ENCODE results near the gene PCDH17.

Gene PCDH17

DNA sequence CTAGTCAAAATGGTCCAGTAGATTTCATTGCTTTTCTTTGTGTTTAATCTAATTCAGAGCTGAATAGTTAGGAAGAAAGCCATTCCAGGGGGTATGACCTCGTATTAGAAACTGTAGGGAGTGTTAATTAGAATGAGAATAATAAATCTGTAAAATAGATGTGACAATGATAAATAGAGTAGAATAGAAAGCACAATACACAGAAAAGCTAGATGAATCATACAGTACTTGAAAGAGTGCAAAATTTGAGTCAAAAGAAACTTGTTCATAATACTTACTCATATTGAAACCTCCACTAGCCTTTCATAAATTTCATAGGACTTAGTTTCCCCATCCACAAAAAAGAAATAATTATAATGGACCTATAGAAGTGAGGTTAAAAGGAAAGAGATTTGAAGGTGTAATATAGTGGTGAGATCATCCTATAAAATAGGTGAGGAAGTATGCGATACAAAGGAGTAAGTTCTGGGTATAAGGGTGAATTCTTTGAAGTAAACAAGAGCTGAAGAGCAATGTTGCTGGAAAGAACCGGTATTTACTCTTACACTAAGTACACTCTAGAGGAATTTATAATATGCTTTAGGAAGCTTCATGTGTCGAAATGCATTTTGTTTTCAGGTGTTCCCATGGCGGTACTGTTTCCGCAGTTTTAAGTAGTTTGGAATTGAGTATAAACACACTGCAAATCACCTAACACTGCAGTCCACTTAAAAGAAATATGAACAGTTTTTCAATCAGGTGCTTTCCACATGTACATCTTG, 21.9 kb downstream of the PCDH17 start:
- TF ChIP-seq SPI1 (IDR thresholded peaks at IDR 0.05; ENCODE audit: low read depth, low read length): no peak
- no peak for TF ChIP-seq POLR2A (IDR thresholded peaks at IDR 0.05; ENCODE audit: low read depth, low read length)
- no peak for TF ChIP-seq TAF1 (IDR thresholded peaks at IDR 0.05; ENCODE audit: low read depth, low read length)
- no peak for TF ChIP-seq PAX5 (IDR thresholded peaks at IDR 0.05; ENCODE audit: insufficient read depth, low read length, severe bottlenecking)
- no peak for TF ChIP-seq POU2F2 (IDR thresholded peaks at IDR 0.05; ENCODE audit: low read depth, low read length)
- no peak for TF ChIP-seq POLR2AphosphoS5 (IDR thresholded peaks at IDR 0.05; ENCODE audit: low read depth, low read length)
- no peak for DNase-seq (ENCODE audit: insufficient read length, low spot score)
- FAIRE-seq: no peak

DNA sequence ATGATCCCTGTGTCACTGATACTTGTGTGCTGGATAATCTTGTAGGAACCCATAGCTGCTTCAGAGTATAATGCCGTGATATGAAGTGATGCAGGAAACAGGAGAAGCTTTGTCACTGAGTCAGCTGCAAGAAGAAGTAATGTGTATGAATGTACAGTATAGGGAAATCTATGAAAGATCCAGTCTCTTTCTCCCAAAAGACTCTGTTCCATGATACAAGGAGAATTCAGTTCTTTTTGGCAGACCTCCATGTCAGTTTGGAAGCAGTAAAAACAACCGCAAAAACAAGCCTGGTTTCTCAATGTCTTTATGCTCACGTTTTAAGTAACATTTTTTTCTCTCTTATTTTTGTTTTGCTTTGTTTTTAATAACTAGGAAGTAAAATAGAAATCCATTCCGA, 33.9 kb downstream of the PCDH17 start:
- TF ChIP-seq TAF1 (IDR thresholded peaks at IDR 0.05; ENCODE audit: low read depth, low read length): no peak
- TF ChIP-seq SPI1 (IDR thresholded peaks at IDR 0.05; ENCODE audit: low read depth, low read length): no peak
- TF ChIP-seq POLR2AphosphoS5 (IDR thresholded peaks at IDR 0.05; ENCODE audit: low read depth, low read length): no peak
- TF ChIP-seq POU2F2 (IDR thresholded peaks at IDR 0.05; ENCODE audit: low read depth, low read length): no peak
- no peak for TF ChIP-seq POLR2A (IDR thresholded peaks at IDR 0.05; ENCODE audit: low read depth, low read length)
- FAIRE-seq (no peak), DNase-seq (ENCODE audit: insufficient read length, low spot score) (no peak)

DNA sequence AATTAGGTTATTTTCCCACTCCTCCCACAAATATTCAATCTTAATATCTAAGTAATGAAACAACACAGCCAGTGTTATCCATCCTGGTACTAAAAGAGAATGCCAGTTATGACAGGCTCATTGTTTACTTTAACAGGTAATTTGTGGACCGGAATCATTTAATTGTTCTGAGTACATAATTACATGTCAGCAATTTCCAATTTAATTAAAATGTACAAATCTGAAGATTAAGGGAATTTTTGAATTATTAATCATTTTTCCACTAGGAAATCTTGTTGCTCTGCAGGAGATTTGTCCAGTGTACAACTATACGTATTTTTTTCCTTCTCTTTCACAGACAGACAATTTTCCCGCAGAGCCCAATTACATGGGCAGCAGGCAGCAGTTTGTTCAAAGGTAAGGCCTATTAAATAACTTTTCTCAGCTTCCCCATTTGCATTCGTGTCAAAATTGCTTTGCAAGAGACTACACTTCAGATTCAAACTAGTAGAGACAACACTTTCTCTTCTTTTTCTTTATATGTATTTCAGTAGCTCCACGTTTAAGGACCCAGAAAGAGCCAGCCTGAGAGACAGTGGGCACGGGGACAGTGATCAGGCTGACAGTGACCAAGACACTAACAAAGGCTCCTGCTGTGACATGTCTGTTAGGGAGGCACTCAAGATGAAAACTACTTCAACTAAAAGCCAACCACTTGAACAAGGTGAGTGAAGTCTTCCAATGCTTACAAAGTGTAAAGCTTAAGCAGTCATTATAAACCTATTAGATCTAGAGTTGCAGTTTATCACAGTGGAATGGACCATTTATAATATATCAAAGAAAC, 34.8 kb downstream of the PCDH17 start:
- no peak for FAIRE-seq
- DNase-seq (ENCODE audit: insufficient read length, low spot score): no peak
- TF ChIP-seq PAX5 (IDR thresholded peaks at IDR 0.05; ENCODE audit: insufficient read depth, low read length, severe bottlenecking): no peak
- no peak for TF ChIP-seq POU2F2 (IDR thresholded peaks at IDR 0.05; ENCODE audit: low read depth, low read length)

DNA sequence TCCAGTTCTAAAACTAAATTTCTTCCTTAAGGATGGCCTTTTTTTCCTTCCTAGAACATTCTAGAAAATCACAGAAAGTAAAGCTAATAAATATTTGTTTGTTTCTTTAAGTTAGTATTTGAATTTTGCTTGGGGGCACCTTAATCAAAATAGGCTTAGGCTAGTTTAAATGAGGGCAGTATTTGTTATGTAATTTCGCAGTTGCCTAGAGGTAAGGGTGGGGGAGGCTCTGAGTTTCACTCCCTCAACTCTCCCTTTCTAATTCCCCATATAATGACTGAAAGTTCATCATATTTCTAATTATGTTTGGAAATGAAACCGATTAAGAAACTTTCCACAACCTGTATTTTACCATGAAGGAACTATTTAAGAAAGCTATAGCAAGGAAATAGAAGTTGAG, 40.6 kb downstream of the PCDH17 start:
- FAIRE-seq (no peak), DNase-seq (ENCODE audit: insufficient read length, low spot score) (no peak)
- TF ChIP-seq POU2F2 (IDR thresholded peaks at IDR 0.05; ENCODE audit: low read depth, low read length) (no peak), TAF1 (IDR thresholded peaks at IDR 0.05; ENCODE audit: low read depth, low read length) (no peak), PAX5 (IDR thresholded peaks at IDR 0.05; ENCODE audit: insufficient read depth, low read length, severe bottlenecking) (no peak), POLR2A (IDR thresholded peaks at IDR 0.05; ENCODE audit: low read depth, low read length) (no peak), SPI1 (IDR thresholded peaks at IDR 0.05; ENCODE audit: low read depth, low read length) (no peak), POLR2AphosphoS5 (IDR thresholded peaks at IDR 0.05; ENCODE audit: low read depth, low read length) (no peak)

GRCh38 chr13:57673197-57673596, 41.7 kb downstream of the PCDH17 start:
- no peak for FAIRE-seq
- no peak for TF ChIP-seq PAX5 (IDR thresholded peaks at IDR 0.05; ENCODE audit: insufficient read depth, low read length, severe bottlenecking)
- TF ChIP-seq TAF1 (IDR thresholded peaks at IDR 0.05; ENCODE audit: low read depth, low read length): no peak
- TF ChIP-seq POU2F2 (IDR thresholded peaks at IDR 0.05; ENCODE audit: low read depth, low read length): no peak

DNA sequence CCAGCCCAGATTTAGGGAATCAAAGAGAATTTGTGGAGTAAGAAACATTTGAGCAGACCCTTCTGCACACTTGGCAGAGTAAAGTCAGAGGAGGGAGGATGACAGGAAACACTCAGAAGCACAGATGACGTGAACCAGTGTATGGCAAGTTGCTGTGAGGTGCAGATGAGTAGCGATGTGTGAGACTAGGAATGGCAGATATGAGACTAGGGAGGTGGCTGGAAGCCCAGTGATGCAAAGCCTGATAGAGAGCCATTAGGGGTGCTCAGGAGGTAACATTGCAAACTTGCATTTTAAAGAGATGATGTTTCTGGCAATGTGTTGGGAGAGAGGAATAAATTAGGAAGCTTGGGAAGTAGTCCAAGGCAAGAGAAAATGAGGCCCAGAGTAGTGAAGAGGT, 44.0 kb downstream of the PCDH17 start:
- TF ChIP-seq POU2F2 (IDR thresholded peaks at IDR 0.05; ENCODE audit: low read depth, low read length) (no peak), POLR2A (IDR thresholded peaks at IDR 0.05; ENCODE audit: low read depth, low read length) (no peak), TAF1 (IDR thresholded peaks at IDR 0.05; ENCODE audit: low read depth, low read length) (no peak), PAX5 (IDR thresholded peaks at IDR 0.05; ENCODE audit: insufficient read depth, low read length, severe bottlenecking) (no peak), SPI1 (IDR thresholded peaks at IDR 0.05; ENCODE audit: low read depth, low read length) (no peak), POLR2AphosphoS5 (IDR thresholded peaks at IDR 0.05; ENCODE audit: low read depth, low read length) (no peak)
- FAIRE-seq: no peak

More at GRCh38 chr13:57673197-57673596, 41.7 kb downstream of the PCDH17 start:
- DNase-seq (ENCODE audit: insufficient read length, low spot score): no peak

DNA sequence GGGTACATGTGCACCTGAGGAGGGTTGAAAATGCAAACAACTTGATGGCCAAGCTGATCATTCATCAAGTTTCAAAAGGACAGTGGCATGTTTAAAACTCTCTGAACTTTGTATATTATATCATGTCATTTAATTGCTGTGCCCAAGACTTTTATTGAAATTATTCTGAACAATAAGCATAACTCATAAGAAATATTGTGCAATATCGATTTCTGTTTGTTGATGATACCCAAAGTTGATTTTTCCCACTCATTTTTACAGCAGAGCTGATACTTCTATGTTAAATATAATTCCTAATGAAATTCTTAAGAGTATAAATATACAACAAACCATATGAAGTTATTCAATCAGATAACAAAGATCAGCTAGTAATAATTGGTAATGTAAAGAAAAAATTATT, 49.1 kb downstream of the PCDH17 start:
- DNase-seq (ENCODE audit: insufficient read length, low spot score): no peak
- FAIRE-seq: no peak
- TF ChIP-seq SPI1 (IDR thresholded peaks at IDR 0.05; ENCODE audit: low read depth, low read length): no peak
- no peak for TF ChIP-seq POLR2A (IDR thresholded peaks at IDR 0.05; ENCODE audit: low read depth, low read length)
- TF ChIP-seq POU2F2 (IDR thresholded peaks at IDR 0.05; ENCODE audit: low read depth, low read length): no peak
- TF ChIP-seq POLR2AphosphoS5 (IDR thresholded peaks at IDR 0.05; ENCODE audit: low read depth, low read length): no peak
- TF ChIP-seq PAX5 (IDR thresholded peaks at IDR 0.05; ENCODE audit: insufficient read depth, low read length, severe bottlenecking): no peak
- TF ChIP-seq TAF1 (IDR thresholded peaks at IDR 0.05; ENCODE audit: low read depth, low read length): no peak

More for the DNA sequence above, 44.0 kb downstream of the PCDH17 start:
- DNase-seq (ENCODE audit: insufficient read length, low spot score): no peak

DNA sequence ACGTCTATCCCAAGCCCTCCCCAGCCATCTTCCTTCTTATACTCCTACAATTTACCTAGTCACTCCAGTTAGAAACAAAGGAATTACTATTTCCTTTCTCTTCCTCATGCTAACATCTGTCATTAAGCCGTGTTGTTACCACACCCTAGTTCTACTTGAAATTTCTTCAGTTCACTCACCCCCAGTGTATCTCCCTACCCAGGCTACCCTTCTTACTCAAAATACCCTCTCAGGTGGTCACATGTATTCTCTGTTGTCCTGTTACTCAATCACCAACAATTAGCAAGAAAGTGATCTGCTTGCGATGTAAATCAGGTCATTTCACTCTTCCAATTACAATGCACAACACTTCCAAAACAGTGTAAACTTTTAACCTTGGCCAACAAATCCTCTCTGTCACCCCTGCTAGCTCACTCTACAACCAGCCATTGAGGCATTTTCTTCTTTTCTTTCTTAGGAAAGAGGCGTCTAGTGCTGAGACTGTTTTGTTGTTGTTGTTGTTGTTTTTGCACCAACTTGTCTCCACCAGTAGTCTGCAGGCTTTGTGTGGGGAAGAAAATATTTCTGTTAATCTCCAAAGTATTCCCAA, 50.7 kb downstream of the PCDH17 start:
- TF ChIP-seq POLR2A (IDR thresholded peaks at IDR 0.05; ENCODE audit: low read depth, low read length): no peak
- no peak for TF ChIP-seq SPI1 (IDR thresholded peaks at IDR 0.05; ENCODE audit: low read depth, low read length)
- TF ChIP-seq PAX5 (IDR thresholded peaks at IDR 0.05; ENCODE audit: insufficient read depth, low read length, severe bottlenecking): no peak
- no peak for TF ChIP-seq TAF1 (IDR thresholded peaks at IDR 0.05; ENCODE audit: low read depth, low read length)
- TF ChIP-seq POLR2AphosphoS5 (IDR thresholded peaks at IDR 0.05; ENCODE audit: low read depth, low read length): no peak
- TF ChIP-seq POU2F2 (IDR thresholded peaks at IDR 0.05; ENCODE audit: low read depth, low read length): no peak
- FAIRE-seq (no peak), DNase-seq (ENCODE audit: insufficient read length, low spot score) (no peak)

DNA sequence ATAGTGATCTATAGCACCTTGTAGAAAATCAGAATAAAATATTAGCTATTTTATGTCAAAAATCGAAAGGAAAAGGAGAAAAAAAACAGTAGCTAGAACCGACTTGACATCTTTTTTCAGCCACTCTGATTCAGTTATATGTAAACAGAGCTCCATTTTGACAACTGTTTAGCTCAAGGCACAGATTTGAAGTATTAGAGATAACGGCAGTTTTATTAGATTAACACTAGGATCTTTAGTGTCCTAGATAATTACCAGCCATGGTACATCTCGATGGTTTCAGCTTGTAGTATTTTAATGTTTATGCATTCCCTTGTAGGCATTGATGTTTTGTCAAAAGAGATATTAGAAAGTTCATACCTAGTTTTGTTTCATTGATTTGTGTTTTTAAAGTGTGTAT, 67.3 kb downstream of the PCDH17 start:
- DNase-seq (ENCODE audit: insufficient read length, low spot score) (no peak), FAIRE-seq (no peak)
- TF ChIP-seq POLR2AphosphoS5 (IDR thresholded peaks at IDR 0.05; ENCODE audit: low read depth, low read length) (no peak), POU2F2 (IDR thresholded peaks at IDR 0.05; ENCODE audit: low read depth, low read length) (no peak), PAX5 (IDR thresholded peaks at IDR 0.05; ENCODE audit: insufficient read depth, low read length, severe bottlenecking) (no peak), SPI1 (IDR thresholded peaks at IDR 0.05; ENCODE audit: low read depth, low read length) (no peak), POLR2A (IDR thresholded peaks at IDR 0.05; ENCODE audit: low read depth, low read length) (no peak), TAF1 (IDR thresholded peaks at IDR 0.05; ENCODE audit: low read depth, low read length) (no peak)
